PC-9 (cell line): ENCODE measurements around the gene AMOTL1.

Source experiments
- CTCF ChIP-seq: fragments of 200-600 bp; sonication (generic); conservative IDR thresholded peaks from 2 replicates; pipeline ENCODE4 v1.6.1; 2017; ENCODE audit warnings: mixed run types, antibody characterized with exemption, mild to moderate bottlenecking, moderate library complexity
- EZH2 ChIP-seq: fragments of 200-600 bp; sonication (generic); IDR thresholded peaks from 2 replicates; pipeline ENCODE4 v1.8.0; 2017; ENCODE audit warnings: antibody characterized with exemption, low read depth

- no peak for TF ChIP-seq CTCF
- no peak for TF ChIP-seq EZH2
Observed at GRCh38 chr11:94766713-94767206, 1.4 kb upstream of the AMOTL1 start.
